SW 1271 (cell line): Measurements from ENCODE around the gene UBE2QL1.

Experiments
- DNase-seq, 2 experiments: peaks; one replicate each; lab custom pipeline; 2025; lab: John Stamatoyannopoulos, UW

UBE2QL1 gene

DNA sequence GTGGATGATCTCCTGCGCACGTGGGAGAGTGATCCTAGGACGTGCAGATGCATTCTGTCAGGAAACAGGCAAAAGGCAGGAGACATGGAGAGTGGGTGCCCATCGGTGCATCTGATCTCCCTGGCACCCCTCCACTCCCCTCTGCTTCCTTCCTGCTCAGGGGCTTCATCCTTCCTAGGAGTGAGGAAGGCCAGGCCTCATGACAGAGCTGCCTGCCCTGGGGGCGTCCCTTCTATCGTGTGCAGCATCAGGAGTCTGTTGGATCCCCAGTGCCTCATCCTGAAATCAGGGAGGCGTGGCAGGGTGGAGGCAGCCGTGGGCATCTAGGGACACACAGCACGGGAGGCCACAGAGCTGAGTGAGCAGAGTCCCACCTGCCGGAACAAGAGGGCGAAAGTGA is 30.1 kb downstream of the UBE2QL1 start:
- no peak for DNase-seq

DNA sequence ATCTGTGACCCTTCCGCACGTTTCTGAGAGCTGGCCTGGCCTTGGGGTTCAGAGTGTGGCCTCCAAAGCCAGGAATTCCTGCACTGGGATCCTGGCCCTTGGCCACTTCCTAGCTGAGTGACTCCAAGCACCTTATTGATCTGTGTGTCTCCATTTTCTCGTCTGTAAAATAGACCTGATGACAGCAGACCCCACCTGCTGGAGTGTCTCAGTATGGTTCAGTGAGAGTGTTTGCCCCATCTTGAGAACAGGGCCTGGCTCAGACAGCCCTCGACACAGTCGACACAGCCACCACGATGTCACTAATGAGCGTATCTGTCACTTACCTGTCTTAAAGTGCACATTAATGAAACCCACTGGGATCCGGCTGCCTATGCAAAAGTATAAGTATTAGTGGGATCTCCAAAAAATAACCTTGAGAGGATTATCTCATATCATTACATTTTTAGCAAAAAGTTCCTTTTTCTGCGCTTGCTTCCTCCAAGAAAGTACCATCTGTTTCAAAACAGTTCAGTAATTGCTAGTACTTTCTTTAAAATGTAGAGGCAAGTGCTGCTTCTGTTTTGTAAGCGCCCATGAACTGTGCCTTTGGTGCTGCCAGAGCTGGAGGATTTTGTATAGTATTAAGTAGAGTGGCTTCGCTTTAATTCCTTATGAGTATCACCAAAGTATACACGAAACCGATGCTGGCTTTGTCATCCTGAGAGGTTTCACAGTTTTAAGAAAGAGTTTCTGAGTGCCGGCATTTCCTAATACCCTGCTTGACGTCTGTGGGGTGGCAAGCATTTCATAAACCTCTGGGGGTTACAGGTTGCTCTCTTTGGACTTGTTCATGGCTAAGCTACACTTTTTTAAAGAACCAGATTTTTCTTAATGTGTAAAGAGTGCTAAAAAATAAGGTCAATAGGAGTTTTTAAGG is 31.7 kb downstream of the UBE2QL1 start:
- DNase-seq = no peak

DNA sequence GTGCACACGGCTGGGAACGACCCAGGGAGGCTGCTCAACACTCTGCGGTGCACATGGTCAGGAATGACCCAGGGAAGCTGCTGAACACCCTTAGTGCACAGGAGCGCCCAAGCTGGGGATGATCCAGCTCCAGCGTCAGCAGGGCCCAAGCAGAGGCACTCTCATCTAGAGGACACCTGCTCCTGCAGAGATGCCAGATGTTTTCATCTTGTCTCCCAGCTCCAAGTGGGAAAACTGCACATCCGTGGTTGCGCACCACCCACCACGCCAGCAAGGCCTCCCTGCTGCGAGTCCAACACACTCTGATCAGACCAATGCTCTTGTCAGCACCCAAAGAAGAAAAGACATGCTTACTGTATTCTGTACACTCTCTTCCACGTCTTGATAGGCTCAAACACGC is 34.1 kb downstream of the UBE2QL1 start:
- DNase-seq = no peak

DNA sequence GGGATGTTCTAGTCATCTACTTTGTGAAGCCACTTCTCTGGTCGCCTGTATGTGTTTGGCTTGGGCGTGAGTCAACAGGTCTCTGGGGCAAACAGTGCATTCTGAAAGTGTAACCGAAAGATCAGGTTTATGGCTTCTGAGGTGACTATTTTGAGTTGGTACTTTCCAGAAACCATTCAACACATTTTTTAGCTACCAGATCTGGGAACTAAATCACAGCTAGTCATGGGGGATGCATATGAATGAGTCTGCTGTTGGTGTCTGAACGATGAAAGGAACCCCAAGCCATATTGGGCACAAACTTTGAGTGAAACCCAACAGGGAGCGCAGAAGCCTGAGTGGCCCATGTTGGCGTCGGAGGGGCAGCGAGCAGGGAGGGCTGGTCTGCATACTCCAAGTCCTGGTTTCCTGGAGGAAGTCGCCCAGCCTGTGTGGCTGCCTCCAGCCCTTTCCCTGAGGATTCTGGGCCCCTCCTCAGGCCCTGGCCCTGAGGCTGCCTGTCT is 35.3 kb downstream of the UBE2QL1 start:
- no peak for DNase-seq

DNA sequence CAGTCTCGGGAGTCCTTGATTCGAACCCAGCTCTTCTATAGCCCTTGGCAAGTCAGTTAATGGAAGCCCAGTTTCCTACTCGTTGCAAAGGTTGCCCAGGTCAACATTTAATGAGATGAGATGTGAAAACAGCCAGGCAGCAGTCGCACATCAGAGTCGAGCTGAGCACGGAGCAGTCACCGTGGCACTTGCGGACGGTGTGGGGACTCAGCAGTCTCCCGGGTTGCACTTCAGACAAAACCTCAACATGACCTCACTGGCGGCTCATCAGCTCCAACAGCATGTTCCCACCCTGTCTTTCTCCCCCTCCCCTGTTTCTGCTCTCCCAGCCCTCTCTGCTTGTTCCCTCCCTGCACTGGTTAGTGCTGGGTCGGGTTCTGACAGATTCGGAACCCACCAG is 35.8 kb downstream of the UBE2QL1 start:
- DNase-seq = no peak

DNA sequence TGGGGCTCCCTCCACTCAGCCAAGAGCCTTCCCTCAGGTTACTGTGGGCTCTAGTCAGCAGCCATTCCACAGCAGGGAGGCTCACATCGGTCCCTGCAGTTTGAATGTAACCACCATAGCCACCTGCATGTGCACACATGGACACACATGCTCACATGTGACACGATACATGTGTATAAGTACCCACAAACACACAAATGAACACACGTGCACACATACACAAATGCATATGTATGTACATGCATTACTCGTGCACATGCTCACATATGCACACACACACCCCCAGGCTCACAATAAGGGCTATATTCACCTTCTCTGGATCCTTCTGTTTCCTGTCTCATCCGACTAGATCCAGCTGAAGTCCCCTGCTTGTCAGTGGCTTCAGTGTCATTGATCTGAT is 36.2 kb downstream of the UBE2QL1 start:
- DNase-seq = no peak

DNA sequence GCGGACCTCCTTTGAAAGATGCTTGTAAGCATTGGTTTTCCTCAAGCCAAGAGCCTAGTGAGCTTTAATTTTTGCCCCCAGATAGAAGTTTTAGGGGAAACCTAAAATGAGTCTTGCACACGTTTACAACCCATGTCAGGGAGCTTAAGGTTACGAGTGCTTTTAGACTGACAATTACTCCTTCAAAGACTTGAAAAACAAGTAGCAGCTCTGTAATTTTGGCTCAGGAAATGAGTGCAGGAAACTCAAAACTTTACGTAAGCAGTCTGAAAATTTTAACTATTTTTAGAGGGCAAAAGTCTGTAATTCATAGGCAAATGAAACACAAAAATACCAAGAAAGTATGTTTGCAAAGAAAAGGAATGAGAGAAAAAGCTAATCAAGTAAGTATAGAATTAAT is 36.8 kb downstream of the UBE2QL1 start:
- no peak for DNase-seq

DNA sequence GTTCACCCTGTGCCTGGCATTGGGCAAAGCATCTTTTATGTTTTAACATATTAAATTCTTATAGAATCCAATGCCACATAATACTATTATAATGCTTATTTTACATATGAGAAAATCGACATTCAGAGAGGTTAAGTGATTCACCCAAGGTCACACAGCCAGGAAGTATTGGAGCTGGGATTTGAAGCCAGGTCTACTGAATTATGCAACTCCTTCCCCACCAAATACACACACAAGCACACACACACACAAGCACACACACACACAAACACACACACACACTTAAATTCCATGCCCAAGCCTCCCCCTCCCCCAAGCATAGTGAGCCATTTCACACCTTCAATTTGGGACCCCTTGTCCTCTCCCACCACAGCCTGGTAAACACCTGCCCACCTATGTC is 37.4 kb downstream of the UBE2QL1 start:
- DNase-seq = no peak

DNA sequence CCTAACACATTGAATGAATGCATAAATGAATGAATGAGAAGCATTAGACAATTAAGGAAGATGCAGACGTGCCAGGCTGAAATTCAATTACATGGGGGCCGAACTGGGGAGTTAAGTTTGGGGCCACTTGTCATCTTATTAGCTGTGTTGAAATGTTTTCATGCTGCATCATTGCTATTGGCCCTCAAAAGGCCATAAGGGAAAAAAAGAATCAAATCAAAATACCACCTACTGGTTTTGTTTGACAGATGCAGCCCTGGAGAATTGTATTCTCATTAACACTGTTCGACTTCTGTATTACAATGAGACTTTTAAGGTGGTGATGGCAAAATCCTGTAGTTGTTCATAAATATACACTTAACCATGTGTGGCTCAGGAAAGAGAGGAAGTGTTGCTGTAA is 38.4 kb downstream of the UBE2QL1 start:
- DNase-seq = no peak

DNA sequence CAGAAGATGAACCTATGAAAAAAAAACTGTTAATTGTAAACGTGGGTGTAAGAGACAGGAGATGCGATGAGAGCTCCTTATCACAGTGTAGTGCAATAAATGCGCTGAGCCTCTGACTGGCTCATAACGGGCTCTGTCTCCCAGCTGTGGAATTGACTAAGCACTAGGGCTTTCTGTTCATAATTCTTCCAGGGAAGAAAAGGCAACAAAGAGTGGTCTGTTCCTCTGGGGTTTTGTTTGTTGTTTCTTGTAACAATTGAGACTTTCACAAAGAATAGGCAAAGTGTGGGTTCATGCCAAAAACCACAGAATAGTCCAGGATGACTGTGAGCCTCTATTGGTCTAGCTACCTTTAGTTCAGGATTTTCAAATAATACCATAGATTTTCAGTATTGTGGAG is 39.4 kb downstream of the UBE2QL1 start:
- DNase-seq = no peak

DNA sequence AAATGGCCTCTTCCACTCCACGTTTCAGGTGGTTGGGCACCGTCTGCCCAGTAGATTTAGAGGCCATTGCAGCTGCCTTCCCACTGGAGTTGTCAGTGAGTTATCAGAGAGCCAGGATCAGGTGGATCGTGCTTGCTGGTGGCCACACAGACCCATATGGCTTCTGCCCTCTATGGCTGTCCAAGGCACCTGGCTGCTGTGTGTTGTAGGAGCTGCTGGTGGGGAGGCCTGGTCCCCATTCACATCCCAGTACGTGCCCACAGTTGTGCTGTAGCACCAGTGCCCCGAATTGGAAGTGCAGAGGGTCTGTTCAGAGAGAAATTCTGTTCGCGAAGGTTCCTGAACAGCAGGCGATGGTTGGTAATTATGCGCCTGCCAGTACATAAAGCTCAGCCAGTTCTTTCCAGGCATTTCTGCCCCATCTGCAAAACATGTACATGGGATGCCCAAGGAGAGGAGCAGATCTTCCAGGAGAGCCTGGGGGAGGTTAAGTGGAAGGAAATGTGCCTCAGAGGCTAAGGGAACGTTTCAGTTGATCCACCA is 41.1 kb downstream of the UBE2QL1 start:
- no peak for DNase-seq

DNA sequence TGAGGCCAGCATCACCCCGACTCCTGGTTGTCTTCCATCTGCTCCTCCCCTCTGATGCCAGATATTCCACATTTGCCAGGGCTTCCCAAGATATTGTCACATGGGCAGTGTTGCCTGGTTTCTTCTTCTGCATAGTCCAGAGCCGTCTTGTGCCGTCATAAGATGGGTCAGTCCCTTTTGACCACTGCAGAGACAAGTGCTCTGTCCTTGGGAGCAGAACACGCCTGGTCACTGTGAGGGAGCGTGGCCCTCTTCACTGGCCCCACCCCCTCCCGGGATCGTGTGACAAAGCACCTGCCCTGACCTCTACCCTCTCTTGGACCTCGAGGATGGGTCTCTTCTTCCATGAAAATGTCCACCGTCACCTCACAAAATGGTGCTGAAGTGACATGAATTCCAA is 41.6 kb downstream of the UBE2QL1 start:
- DNase-seq = no peak

DNA sequence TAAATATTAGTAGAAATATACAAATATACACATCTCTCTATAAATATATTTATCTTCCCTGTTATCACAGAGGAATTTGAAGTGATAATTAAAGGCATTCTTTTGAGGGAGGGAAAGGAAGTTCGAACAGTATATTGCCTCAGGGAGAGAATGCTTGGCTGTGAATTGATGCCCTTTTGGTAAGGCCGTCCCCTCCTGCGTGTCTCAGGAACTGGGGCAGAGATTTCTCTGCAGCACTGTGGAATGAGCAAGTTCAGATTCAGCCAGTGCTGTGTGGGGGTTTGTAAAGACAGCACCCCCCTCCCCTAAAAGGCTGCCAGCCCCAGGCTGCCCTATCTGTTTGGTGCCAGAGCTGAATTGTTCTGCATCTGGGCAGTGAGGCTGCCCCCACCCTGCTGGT is 42.0 kb downstream of the UBE2QL1 start:
- no peak for DNase-seq

DNA sequence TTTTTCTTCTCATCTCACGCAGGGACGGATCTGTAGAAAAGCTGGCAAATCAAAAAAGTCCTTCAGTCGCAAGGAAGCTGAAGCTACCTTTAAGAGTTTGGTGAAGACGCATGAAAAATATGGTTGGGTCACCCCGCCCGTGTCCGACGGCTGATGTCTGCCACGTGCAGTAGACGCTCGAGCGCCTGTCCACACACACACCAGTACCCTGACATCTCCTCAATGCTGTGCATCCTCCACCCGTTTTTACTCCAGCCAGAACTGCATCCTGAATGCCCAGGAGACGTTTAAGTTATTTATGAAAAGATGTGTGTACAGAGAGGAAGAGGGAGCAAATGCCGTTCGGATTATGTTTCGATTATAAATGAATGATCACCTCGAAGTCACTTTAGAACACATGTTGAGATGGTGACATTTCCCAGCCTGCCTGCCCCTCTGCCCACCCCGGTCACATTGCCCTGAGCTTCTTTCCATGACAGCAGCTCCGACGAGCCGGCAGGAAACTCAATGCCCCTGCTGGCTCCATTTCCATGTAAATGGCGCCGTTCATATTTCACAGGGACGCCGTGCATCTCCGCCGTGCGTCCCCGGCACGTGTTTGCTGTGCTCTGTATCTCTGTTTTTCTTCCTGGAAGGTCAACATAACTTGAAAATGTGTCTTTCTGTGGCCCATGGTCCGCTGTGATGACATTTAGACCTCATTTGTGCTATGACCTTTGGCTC is 42.7 kb downstream of the UBE2QL1 start:
- no peak for DNase-seq

DNA sequence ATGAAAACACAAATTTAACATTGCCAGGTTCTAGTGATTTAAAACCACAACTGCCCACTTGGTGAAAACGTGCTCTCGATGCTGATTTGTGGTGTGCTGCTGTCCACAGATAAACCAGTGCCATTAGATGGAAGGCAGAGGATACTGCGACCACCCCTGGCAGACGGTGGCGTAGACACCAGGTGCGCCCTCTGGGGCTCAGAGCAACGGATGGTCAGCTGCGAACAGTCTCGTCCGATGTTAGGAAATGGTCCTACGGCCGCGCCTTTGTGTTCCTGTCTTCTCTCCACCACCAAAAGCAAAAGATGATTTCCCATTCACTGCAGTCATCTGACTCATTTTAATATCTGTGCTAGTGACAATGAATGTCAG is 43.2 kb downstream of the UBE2QL1 start:
- DNase-seq = no peak

DNA sequence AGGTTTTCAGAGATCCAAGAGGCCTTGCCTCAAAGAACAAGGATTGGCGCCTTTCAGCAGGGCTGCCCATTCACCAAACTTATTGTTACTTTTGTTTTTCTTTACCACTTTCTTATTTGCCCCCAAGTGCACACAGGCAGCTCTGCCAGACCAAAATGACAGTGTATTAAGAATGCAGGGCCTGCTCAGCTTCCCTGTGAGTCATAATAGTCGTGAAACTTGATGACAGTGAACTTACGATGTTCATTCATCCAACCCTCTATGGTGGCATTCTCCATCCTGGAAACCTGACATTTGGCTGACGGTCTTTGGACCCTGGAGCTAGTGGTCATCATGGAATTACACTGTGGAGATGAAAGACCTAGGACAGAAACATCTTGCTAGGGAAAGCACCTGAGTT is 44.3 kb downstream of the UBE2QL1 start:
- DNase-seq = no peak

DNA sequence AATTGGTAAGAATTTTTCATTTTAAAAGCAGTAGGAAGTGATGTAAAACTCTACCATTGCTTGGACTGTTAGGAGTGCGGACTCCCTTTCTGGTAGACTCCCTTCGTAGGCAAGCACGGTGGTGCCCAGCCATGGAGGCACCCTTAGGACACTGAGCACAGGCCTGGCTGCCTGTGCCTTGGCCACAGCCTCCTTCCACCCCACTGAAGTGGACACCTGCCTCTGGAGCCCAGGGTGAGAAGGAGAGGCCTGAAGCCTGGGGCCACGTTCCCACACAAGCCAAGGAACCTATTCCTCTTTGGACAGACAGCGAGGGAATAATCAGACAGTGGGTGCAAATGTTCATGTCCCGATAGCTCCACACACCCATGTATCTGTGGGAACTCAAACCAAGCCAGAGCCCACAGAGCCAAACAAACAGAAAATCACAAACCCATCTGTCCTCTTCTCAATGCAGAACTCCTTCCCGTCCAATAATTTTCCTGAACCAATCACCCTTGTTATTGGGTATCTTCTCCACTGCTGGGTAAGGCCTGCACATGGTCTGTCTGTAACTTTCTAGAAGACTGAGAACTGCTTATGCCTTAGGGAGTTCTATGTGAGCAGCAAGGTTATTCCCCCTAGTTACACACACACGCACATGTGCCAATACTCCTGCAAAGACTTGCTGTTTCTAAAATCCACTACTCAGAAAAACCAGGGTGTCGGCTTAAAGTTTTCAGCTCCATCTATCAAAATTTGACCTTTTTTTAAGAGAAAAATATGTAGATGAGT is 45.2 kb downstream of the UBE2QL1 start:
- DNase-seq = no peak

DNA sequence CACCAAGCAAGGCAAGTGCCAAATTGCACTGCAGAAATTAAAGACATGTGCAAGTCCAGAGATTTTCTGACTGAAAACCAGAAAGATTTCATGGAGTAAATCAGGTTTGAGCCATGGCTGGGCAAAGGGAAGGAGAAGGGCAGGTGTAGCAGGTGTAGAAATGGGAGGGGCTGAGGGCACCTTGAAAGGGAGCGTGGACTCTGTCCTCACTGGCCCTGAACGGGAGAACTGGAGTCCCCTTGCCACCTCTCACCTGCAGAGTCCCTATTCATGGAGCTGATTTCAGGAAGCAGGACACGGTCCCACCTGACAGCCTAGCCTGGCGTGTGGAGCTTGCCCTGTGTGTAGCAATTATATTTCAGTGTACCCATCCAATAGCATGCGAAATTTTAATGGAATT is 46.3 kb downstream of the UBE2QL1 start:
- DNase-seq = no peak

DNA sequence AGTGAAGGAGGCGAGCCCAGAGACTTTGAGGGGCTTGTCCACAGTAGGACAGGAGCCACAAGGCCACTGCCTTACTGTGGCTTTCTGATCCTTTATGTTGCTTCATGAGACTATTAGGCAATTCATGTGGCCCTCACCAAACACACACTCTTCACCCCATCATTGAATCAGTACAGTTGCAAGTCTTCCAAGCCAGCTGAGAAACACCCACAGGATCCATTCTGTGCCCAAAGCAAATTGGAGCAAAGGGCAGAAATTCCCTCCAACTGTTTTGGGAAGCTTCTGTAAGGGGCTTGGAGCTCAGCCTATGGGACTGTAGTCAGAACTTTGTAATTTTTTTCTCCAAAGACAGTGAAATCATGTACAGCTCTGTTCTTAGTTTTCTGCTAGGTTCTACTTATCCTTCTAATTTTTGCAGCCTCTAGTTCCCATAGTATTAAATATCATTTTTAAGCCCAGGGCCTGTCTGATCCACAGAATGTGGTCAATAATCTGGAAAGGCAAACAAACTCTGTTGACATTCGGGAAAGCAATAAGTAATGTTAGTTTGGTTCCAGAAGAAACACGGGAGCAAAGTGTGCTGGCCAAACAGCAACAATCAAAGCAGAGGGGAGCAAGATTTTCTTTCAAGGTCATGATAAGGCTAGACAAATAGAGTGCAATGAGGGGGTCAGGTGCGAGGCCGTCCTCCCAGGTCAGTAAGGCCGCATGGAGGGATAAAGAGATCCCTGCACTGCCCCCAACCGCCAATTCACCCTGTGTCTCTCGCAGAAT is 47.0 kb downstream of the UBE2QL1 start:
- no peak for DNase-seq

DNA sequence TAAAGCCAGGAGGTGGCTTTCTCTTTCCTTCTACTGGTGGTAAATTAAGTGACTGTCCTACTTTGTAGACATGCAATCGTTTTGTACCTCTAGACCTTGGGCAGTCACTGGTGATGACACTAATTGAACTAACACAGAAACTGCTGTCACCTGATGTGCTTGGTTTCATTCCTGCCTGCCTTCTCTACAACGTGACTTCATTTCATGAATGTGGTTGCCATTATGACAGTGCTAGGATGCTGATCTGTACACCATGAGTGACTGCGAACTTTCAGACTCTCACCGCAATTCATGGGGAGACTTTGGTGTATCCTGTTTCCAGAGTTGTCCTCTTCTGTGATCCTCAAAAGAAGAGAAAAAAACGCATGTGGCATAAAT is 47.5 kb downstream of the UBE2QL1 start:
- no peak for DNase-seq

DNA sequence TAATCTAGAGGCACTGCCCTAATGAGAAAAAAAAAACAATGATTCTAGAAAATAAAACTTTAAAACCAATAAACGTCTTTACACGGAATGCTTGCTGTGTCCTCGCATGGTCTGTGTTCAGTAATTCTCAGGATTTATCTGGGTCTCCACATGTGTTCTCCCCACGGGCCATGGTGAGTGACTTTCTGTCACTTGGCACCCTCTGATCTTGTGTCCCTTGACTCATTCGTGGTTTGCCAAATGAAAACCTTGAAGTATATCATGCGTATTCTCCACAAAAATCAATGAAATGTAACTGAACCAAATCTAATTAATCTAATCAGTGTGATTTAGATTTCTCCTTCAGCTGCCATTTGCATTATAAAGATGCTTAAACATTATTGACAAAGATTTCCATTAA is 48.0 kb downstream of the UBE2QL1 start:
- no peak for DNase-seq

DNA sequence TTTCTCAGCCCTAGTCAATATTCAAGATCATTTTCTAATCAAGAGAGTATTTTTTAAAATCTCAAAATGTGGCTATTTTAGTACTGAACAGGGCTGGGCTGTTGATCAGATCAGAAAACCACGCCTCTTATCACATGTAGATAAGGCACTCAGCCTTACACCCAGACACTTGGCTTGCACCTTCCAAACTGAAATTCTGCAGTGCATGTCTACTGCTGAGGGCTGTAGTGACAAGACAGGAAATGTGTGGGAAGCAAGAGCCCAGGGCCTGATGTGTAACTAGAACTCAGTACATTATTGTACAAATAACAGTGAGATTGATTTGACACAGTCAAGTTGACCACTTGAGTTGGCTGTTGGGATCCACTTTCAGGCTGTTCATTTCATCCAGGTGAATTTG is 48.6 kb downstream of the UBE2QL1 start:
- DNase-seq = no peak
